ENCODE measurements around the gene ADARB2.

ADARB2 gene

GRCh38 chr10:1130995-1131790 is 606.1 kb downstream of the ADARB2 start:
- DNase-seq, result no peak

- DNase-seq, result no peak
These were observed 607.1 kb downstream of the ADARB2 start for GRCh38 chr10:1130226-1130625.

GRCh38 chr10:1128649-1129048 is 608.7 kb downstream of the ADARB2 start:
- DNase-seq, result no peak

- no peak for DNase-seq
These were observed 609.2 kb downstream of the ADARB2 start for GRCh38 chr10:1128115-1128514.

GRCh38 chr10:1127629-1128028 is 609.7 kb downstream of the ADARB2 start:
- no peak for DNase-seq

Measured in NCI-H2081 treated with DMSO at 0.1 percent for 48 hours (cell line).